Measurements from ENCODE around the gene RPS26.

DNA sequence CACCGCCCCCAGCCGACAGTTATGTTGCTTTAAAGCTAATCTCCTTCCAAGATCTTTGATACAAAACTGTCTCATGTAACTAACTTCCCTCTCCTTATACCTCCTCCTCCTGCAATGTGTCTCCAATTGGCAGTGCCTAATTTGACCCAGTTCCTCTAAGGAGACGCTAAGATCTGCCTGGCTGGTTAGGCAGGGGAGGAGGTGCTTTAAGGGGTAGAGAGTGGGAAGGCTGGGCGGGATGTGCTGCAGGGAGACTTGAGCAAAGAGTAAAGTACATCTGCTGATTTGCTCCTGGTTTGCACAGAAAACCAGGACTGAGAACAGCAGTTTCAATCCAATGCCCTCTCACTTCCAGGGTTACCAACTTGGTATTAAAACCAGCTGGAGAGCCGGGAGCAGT, 28.2 kb upstream of the RPS26 start:
- TF ChIP-seq CTCF (IDR thresholded peaks at IDR 0.05) (no peak), POLR2A (IDR thresholded peaks at IDR 0.05) (no peak)

Measured in Peyer's patch (tissue), 4 donors.